Liver (tissue), 9 donors: ENCODE measurements around the gene TUBGCP5. TPM values are rescaled to one million over a fixed set of nuclear protein-coding genes. Genes with fewer than 3 reads are reported as not detected.

ENCODE experiments used
- DNase-seq: peaks from one replicate; pipeline ENCODE4 v3.0.0-alpha.2; 2017; ENCODE audit warnings: low spot score
- H3K27ac ChIP-seq, 2 donors: one replicate each; pipeline ENCODE4 v1.7.0; 2013; ENCODE audit warnings: inconsistent platforms in 2 of 2, low read length in 2 of 2, control low read depth in 1 of 2, low read depth in 1 of 2, mild to moderate bottlenecking in 1 of 2
- H3K27me3 ChIP-seq, 4 donors: one replicate each; pipeline versions ENCODE4 v1.6.1 to v1.7.0; 2013; ENCODE audit warnings: low read length in 3 of 4, inconsistent platforms in 1 of 4, mild to moderate bottlenecking in 1 of 4, moderate library complexity in 1 of 4; ENCODE audit not compliant: control insufficient read depth in 4 of 4, insufficient read depth in 4 of 4
- H3K36me3 ChIP-seq, 4 donors: one replicate each; pipeline versions ENCODE4 v1.6.1 to v1.7.0; 2013; ENCODE audit warnings: low read length in 3 of 4, mild to moderate bottlenecking in 3 of 4, low read depth in 1 of 4, moderate library complexity in 1 of 4; ENCODE audit not compliant: control insufficient read depth in 4 of 4, insufficient read depth in 3 of 4
- H3K4me1 ChIP-seq, 4 donors: one replicate each; pipeline versions ENCODE4 v1.6.1 to v1.7.0; 2013; ENCODE audit warnings: low read length in 3 of 4, mild to moderate bottlenecking in 3 of 4, moderate library complexity in 1 of 4; ENCODE audit not compliant: control insufficient read depth in 4 of 4, insufficient read depth in 4 of 4
- H3K4me3 ChIP-seq, 3 donors: one replicate each; pipeline versions ENCODE4 v1.6.1 to v1.7.0; 2013; ENCODE audit warnings: low read length in 3 of 3, control low read depth in 1 of 3, low read depth in 1 of 3, mild to moderate bottlenecking in 1 of 3
- H3K9ac ChIP-seq, 2 donors: one replicate each; pipeline ENCODE4 v1.7.0; 2013; ENCODE audit warnings: low read length in 2 of 2, mild to moderate bottlenecking in 2 of 2, moderate library complexity in 2 of 2, control low read depth in 1 of 2, low read depth in 1 of 2
- H3K9me3 ChIP-seq, 4 donors: one replicate each; pipeline versions ENCODE4 v1.6.1 to v1.7.0; 2013; ENCODE audit warnings: low read length in 3 of 4; ENCODE audit not compliant: control insufficient read depth in 4 of 4
- CTCF ChIP-seq: fragments of 150-350 bp; IDR thresholded peaks from 2 replicates; pipeline ENCODE4 v1.5.1; 2017; ENCODE audit warnings: improper control_type of control experiment, low read depth, low read length; ENCODE audit not compliant: missing input control
- EGR1 ChIP-seq, 2 donors: IDR thresholded peaks; 2 replicates each; pipeline ENCODE4 v1.6.1; 2016 to 2018; ENCODE audit warnings: antibody characterized with exemption in 2 of 2, low read depth in 2 of 2
- FOXA1 ChIP-seq: IDR thresholded peaks from 2 replicates; pipeline ENCODE4 v1.6.1; 2016; ENCODE audit warnings: antibody characterized with exemption
- FOXA2 ChIP-seq: IDR thresholded peaks from 2 replicates; pipeline ENCODE4 v1.6.1; 2016; ENCODE audit warnings: antibody characterized with exemption
- GABPA ChIP-seq, 2 donors: IDR thresholded peaks in 1 of 2; conservative IDR thresholded peaks in 1 of 2; 2 replicates each; pipeline ENCODE4 v1.6.1; 2016; ENCODE audit warnings: antibody characterized with exemption in 2 of 2, mild to moderate bottlenecking in 1 of 2, moderate library complexity in 1 of 2
- HNF4A ChIP-seq, 2 donors: conservative IDR thresholded peaks; 2 replicates each; pipeline ENCODE4 v1.6.1; 2016; ENCODE audit warnings: antibody characterized with exemption in 2 of 2, mild to moderate bottlenecking in 2 of 2
- HNF4G ChIP-seq: IDR thresholded peaks from 2 replicates; pipeline ENCODE4 v1.6.1; 2016; ENCODE audit warnings: antibody characterized with exemption
- JUND ChIP-seq, 2 donors: IDR thresholded peaks; 2 replicates each; pipeline ENCODE4 v1.6.1; 2016; ENCODE audit warnings: antibody characterized with exemption in 2 of 2
- MAX ChIP-seq: IDR thresholded peaks from 2 replicates; pipeline ENCODE4 v1.6.1; 2016; ENCODE audit warnings: antibody characterized with exemption
- NR2F2 ChIP-seq: IDR thresholded peaks from 2 replicates; pipeline ENCODE4 v1.6.1; 2016; ENCODE audit warnings: antibody characterized with exemption
- RAD21 ChIP-seq, 2 donors: IDR thresholded peaks; 2 replicates each; pipeline ENCODE4 v1.6.1; 2016; ENCODE audit warnings: antibody characterized with exemption in 2 of 2, mild to moderate bottlenecking in 2 of 2
- REST ChIP-seq: IDR thresholded peaks from 2 replicates; pipeline ENCODE4 v1.6.1; 2016; ENCODE audit warnings: antibody characterized with exemption, mild to moderate bottlenecking
- RXRA ChIP-seq, 2 donors: IDR thresholded peaks; 2 replicates each; pipeline ENCODE4 v1.6.1; 2017 to 2018; ENCODE audit warnings: antibody characterized with exemption in 2 of 2, mild to moderate bottlenecking in 1 of 2
- TAF1 ChIP-seq: conservative IDR thresholded peaks from 2 replicates; pipeline ENCODE4 v1.6.1; 2016; ENCODE audit warnings: antibody characterized with exemption, mild to moderate bottlenecking
- YY1 ChIP-seq: IDR thresholded peaks from 2 replicates; pipeline ENCODE4 v1.6.1; 2016; ENCODE audit warnings: antibody characterized with exemption, mild to moderate bottlenecking
- WGBS: extraction: QIAGEN DNeasy Blood & Tissue Kit; methylation state at CpG from one replicate; pipeline ENCODE4 v1.1.7; 2013; 5-methylcytosine and 5-hydroxymethylcytosine counted together
- polyA plus RNA-seq, 2 donors: library from polyadenylated mRNA; stranded (reverse) in 1 of 2; unstranded in 1 of 2; fragments of 200-250 nt in 1 of 2; fragments of >200 nt in 1 of 2; fragmentation: Nextera tagmentation in 1 of 2; extraction: Ambion mirVana in 1 of 2; gene quantifications; one replicate each; pipeline versions ENCODE4 v1.2.1 to v1.2.3, GENCODE V29; 2013 to 2015
- total RNA-seq, 2 donors: library from RNA; depleted of rRNA; stranded (reverse); fragments of >200 nt; gene quantifications; one replicate each; pipeline ENCODE4 v1.2.3, GENCODE V29; 2014
- donor health status: healthy.
- donor health status: healthy.
- donor health status: healthy.
- donor health status: healthy.
- donor health status: healthy.

Gene TUBGCP5
- total and polyA plus RNA-seq, 4 donors, result 5.5 to 17.3 (median 7.4) TPM

- Histone ChIP-seq H3K36me3 (no peaks in the 10 kb centered on the region), H3K27me3 (no peaks in the 10 kb centered on the region), H3K27ac (peak overlapping the region; percentile 15 to 64), H3K9ac (no peak overlapping the region), H3K4me3 (no peak overlapping the region), H3K4me1 (peaks cover 2 to 22% (median 10%) of the 10 kb centered on the region in 4 donors), H3K9me3 (no peaks in the 10 kb centered on the region)
- no peak for TF ChIP-seq JUND (IDR thresholded peaks at IDR 0.05)
- no peak for TF ChIP-seq EGR1 (IDR thresholded peaks at IDR 0.05; ENCODE audit: low read depth in 2 of 2)
- no peak for TF ChIP-seq RXRA (IDR thresholded peaks at IDR 0.05)
- no peak for TF ChIP-seq NR2F2
- no peak for TF ChIP-seq MAX
- TF ChIP-seq HNF4A (conservative IDR thresholded peaks at IDR 0.05), result no peak
- TF ChIP-seq GABPA (IDR thresholded peaks at IDR 0.05 in 1 of 2, conservative IDR thresholded peaks at IDR 0.05 in 1 of 2), result no peak
- no peak for TF ChIP-seq YY1
- 84% methylated on average over 12 of the region's 12 CpGs for WGBS
- DNase-seq, result no peak
Observed at GRCh38 chr15:22963641-22964040, 75.7 kb downstream of the TUBGCP5 start.

DNA sequence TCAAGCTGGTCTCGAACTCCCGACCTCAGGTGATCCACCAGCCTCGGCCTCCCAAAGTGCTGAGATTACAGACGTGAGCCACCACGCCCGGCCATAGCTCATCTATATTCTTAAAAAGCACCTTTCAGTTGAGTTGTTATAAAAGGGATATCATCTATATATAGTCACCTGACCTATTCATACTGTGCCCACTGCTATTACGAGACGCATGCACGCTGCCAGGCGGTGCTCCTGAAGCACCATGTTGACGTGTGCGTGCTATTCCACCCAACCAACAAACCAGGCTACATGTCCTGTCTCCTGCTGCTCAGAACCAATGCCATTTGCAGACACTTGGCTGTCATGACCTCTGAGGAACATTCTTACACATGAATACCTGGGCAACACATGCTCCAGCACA is 76.8 kb downstream of the TUBGCP5 start:
- H3K36me3 ChIP-seq, result no peaks in the 10 kb centered on the region
- no peak overlapping the region for H3K27ac ChIP-seq
- H3K9me3 ChIP-seq, result no peaks in the 10 kb centered on the region
- DNase-seq, result no peak
- no peak overlapping the region for H3K4me3 ChIP-seq
- peaks cover 2 to 22% (median 10%) of the 10 kb centered on the region in 4 donors for H3K4me1 ChIP-seq
- TF ChIP-seq FOXA2, result no peak
- TF ChIP-seq JUND (IDR thresholded peaks at IDR 0.05), result no peak
- no peak for TF ChIP-seq HNF4A (conservative IDR thresholded peaks at IDR 0.05)
- TF ChIP-seq YY1, result no peak
- TF ChIP-seq EGR1 (IDR thresholded peaks at IDR 0.05; ENCODE audit: low read depth in 2 of 2), result no peak
- TF ChIP-seq GABPA (IDR thresholded peaks at IDR 0.05 in 1 of 2, conservative IDR thresholded peaks at IDR 0.05 in 1 of 2), result no peak
- H3K27me3 ChIP-seq, result no peaks in the 10 kb centered on the region
- H3K9ac ChIP-seq, result no peak overlapping the region
- WGBS, result 92% methylated on average over 12 of the region's 12 CpGs

DNA sequence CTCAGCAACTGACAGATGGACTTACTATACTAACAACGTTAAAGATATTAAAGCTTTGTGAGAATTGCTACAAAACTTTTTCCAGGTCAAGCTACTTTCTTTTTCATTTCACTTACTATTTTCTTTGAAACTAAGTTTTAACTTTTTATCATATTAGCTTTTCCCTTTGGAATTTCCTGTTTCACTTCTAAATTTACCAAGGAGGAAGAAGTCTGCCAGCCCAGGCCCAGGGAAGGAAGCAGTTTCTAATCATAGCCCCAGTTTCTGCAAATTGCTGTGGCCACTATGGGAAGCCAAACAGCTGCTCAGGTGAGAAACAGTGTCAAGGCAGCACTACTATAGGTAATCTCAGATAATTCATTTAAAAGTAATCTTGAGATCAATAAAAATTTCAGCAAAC is 77.6 kb downstream of the TUBGCP5 start:
- Histone ChIP-seq H3K27ac (no peak overlapping the region), H3K27me3 (no peaks in the 10 kb centered on the region), H3K9ac (no peak overlapping the region), H3K36me3 (no peaks in the 10 kb centered on the region), H3K4me1 (peaks cover 2 to 22% (median 10%) of the 10 kb centered on the region in 4 donors), H3K4me3 (no peak overlapping the region), H3K9me3 (no peaks in the 10 kb centered on the region)
- DNase-seq, result no peak
- no peak for TF ChIP-seq CTCF
- WGBS, result 53% methylated on average over 1 of the region's 1 CpG

DNA sequence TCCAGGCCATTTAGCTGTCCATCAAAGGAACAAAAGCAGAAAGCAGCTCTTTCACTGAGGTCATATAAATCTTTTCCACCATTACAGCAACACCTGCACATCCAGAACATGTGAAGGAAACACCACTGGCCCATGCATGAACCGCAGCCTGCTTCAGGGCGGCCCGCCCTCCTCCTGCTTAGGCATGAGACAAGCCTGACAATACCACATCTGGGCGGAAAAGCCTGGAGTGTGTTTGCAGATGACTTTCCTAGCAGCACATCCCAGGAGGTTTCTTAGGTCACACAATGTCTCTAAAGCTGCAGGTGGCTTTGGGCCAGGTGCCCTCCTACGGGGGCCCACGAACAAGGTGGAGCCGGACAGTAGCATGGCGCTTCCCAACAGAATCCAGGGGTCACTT is 78.8 kb downstream of the TUBGCP5 start:
- Histone ChIP-seq H3K27me3 (no peaks in the 10 kb centered on the region), H3K9me3 (no peaks in the 10 kb centered on the region), H3K9ac (no peak overlapping the region), H3K4me1 (peaks cover 2 to 23% (median 13%) of the 10 kb centered on the region in 4 donors), H3K4me3 (no peak overlapping the region), H3K27ac (no peak overlapping the region), H3K36me3 (no peaks in the 10 kb centered on the region)
- no peak for DNase-seq
- no peak for TF ChIP-seq MAX
- TF ChIP-seq CTCF, result no peak
- no peak for TF ChIP-seq HNF4A (conservative IDR thresholded peaks at IDR 0.05)
- no peak for TF ChIP-seq RXRA (IDR thresholded peaks at IDR 0.05)
- TF ChIP-seq FOXA1, result no peak
- no peak for TF ChIP-seq REST
- TF ChIP-seq JUND (IDR thresholded peaks at IDR 0.05), result no peak
- no peak for TF ChIP-seq TAF1
- no peak for TF ChIP-seq RAD21 (IDR thresholded peaks at IDR 0.05)
- no peak for TF ChIP-seq FOXA2
- TF ChIP-seq EGR1 (IDR thresholded peaks at IDR 0.05; ENCODE audit: low read depth in 2 of 2), result no peak
- TF ChIP-seq HNF4G, result no peak
- WGBS, result 88% methylated on average over 8 of the region's 8 CpGs
